HG03159 (cell line): ENCODE results near the gene MYO15B.

ENCODE experiments used
- ATAC-seq: cut with Tn5 transposase; IDR thresholded peaks from one replicate; pipeline ENCODE4 v1.9.1; 2021; ENCODE audit warnings: mild to moderate bottlenecking, moderate library complexity; ENCODE audit not compliant: unreplicated experiment

MYO15B gene

GRCh38 chr17:75587675-75588595, at the start of gene MYO15B:
Gene MYO15B, plus strand, starts transcription at chr17:75587800. Its CDS starts 258 bp downstream, at chr17:75588058.
- no peak for ATAC-seq

GRCh38 chr17:75539967-75540729, 47.5 kb upstream of the MYO15B start:
- no peak for ATAC-seq

- ATAC-seq = no peak
These were observed 46.6 kb upstream of the MYO15B start for GRCh38 chr17:75540923-75541503.

GRCh38 chr17:75542229-75542628, 45.4 kb upstream of the MYO15B start:
- no peak for ATAC-seq

GRCh38 chr17:75542728-75543336, 44.8 kb upstream of the MYO15B start:
- no peak for ATAC-seq

GRCh38 chr17:75544250-75544649, 43.4 kb upstream of the MYO15B start:
- ATAC-seq = no peak

GRCh38 chr17:75546181-75546580, 41.4 kb upstream of the MYO15B start:
- no peak for ATAC-seq

- ATAC-seq = no peak
These were observed 40.5 kb upstream of the MYO15B start for GRCh38 chr17:75547091-75547490.

GRCh38 chr17:75548813-75549212, 38.8 kb upstream of the MYO15B start:
- ATAC-seq = no peak

GRCh38 chr17:75549246-75550138, 38.1 kb upstream of the MYO15B start:
- no peak for ATAC-seq

GRCh38 chr17:75550139-75550465, 37.5 kb upstream of the MYO15B start:
- no peak for ATAC-seq

GRCh38 chr17:75551266-75551665, 36.3 kb upstream of the MYO15B start:
- no peak for ATAC-seq

GRCh38 chr17:75552425-75553294, 34.9 kb upstream of the MYO15B start:
- ATAC-seq = no peak

GRCh38 chr17:75553295-75554110, 34.1 kb upstream of the MYO15B start:
- ATAC-seq = no peak

- ATAC-seq = no peak
These were observed 31.9 kb upstream of the MYO15B start for GRCh38 chr17:75555679-75556153.

GRCh38 chr17:75557075-75557851, 30.3 kb upstream of the MYO15B start:
- ATAC-seq = no peak

- ATAC-seq = no peak
These were observed 29.5 kb upstream of the MYO15B start for GRCh38 chr17:75557852-75558665.
